Adrenal gland (tissue), 12 donors: Measurements from ENCODE around the gene TTC3. TPM values are rescaled to one million over a fixed set of nuclear protein-coding genes. Genes with fewer than 3 reads are reported as not detected.

Experiments
- DNase-seq, 7 donors: peaks; one replicate each; pipeline ENCODE4 v3.0.0-alpha.2; 2019 to 2020
- H3K27ac ChIP-seq, 5 donors: fragments of 200-600 bp; sonication (generic) in 4 of 5; 1 replicate in 3 of 5; 2 replicates in 2 of 5; pipeline versions ENCODE4 v1.5.1 to v1.8.0; 2016 to 2020; ENCODE audit warnings: mild to moderate bottlenecking in 1 of 5
- H3K27me3 ChIP-seq: fragments of 200-600 bp; 2 replicates; pipeline ENCODE4 v1.8.0; 2021
- H3K36me3 ChIP-seq, 2 donors: fragments of 200-600 bp; replicated peaks in 1 of 2; 1 replicate in 1 of 2; 2 replicates in 1 of 2; pipeline versions ENCODE4 v1.5.1 to v1.8.0; 2018 to 2022
- H3K4me1 ChIP-seq, 2 donors: fragments of 200-600 bp; replicated peaks in 1 of 2; 1 replicate in 1 of 2; 2 replicates in 1 of 2; pipeline versions ENCODE4 v1.5.1 to v1.8.0; 2018 to 2021
- H3K4me3 ChIP-seq, 4 donors: fragments of 200-600 bp; sonication (generic) in 3 of 4; one replicate each; pipeline ENCODE4 v1.5.1; 2016 to 2018
- H3K9me3 ChIP-seq, 3 donors: fragments of 200-600 bp; sonication (generic) in 1 of 3; replicated peaks in 1 of 3; 1 replicate in 2 of 3; 2 replicates in 1 of 3; pipeline versions ENCODE4 v1.5.1 to v1.8.0; 2016 to 2021
- CTCF ChIP-seq, 6 experiments: fragments of 450-650 bp in 4 of 6; fragments of 200-600 bp in 2 of 6; sonication (generic) in 1 of 6; IDR thresholded peaks; 1 replicate in 5 of 6; 2 replicates in 1 of 6; pipeline versions ENCODE4 v1.5.1 to v1.8.0; 2016 to 2021; ENCODE audit warnings: antibody characterized with exemption in 6 of 6, mild to moderate bottlenecking in 2 of 6, moderate library complexity in 1 of 6
- POLR2A ChIP-seq, 2 donors: fragments of 450-650 bp; IDR thresholded peaks; one replicate each; pipeline ENCODE4 v1.6.1; 2017; ENCODE audit warnings: antibody characterized with exemption in 2 of 2, mild to moderate bottlenecking in 2 of 2, moderate library complexity in 1 of 2
- WGBS, 4 donors: extraction: QIAGEN DNeasy Blood & Tissue Kit in 2 of 4; methylation state at CpG; one replicate each; pipeline versions ENCODE4 v1.1.5 to v1.1.7; 2013 to 2017; 5-methylcytosine and 5-hydroxymethylcytosine counted together
- intact Hi-C, 2 donors: fragments of 100-400 bp; cut with DNase I; formaldehyde crosslinking; loops; one replicate each; pipeline versions ENCODE4 v1.14.1 to v1.15.0; 2022 to 2023
- polyA plus RNA-seq, 3 donors: library from polyadenylated mRNA; stranded (reverse); fragments of 200-250 nt in 2 of 3; fragments of 350-450 nt in 1 of 3; fragmentation: Illumina TruSeq in 1 of 3; extraction: RNeasy Lipid Tissue Mini Kit (QIAGEN cat#74804) in 1 of 3; gene quantifications; one replicate each; pipeline ENCODE4 v1.2.3, GENCODE V29; 2013 to 2014
- total RNA-seq, 9 donors: library from RNA; depleted of rRNA in 4 of 9; stranded (reverse); fragments of >200 nt in 4 of 9; fragments of 120-200 nt in 1 of 9; fragmentation: NEBNext Ultra II Directional in 1 of 9; extraction: Animal tissue kit (Norgen Biotek cat#: 25700) in 1 of 9; gene quantifications; one replicate each; pipeline versions ENCODE4 v1.1.0 to v1.2.4, GENCODE V29; 2013 to 2023
- donor health status: healthy with polysubstance abuse.
- donor health status: Bipolar disorder and iron deficiency.
- donor health status: DM: yes; HTN: yes; CAD: no.
- donor health status: DM: no; HTN: no; CAD: no.
- donor health status: DM: no; HTN: no; CAD: no.
- donor health status: DM: yes; HTN: yes; CAD: no.

The TTC3 gene
- total and polyA plus RNA-seq, 12 donors, result 37.9 to 286 (median 136) TPM

- Histone ChIP-seq H3K27me3 (no peaks in the 10 kb centered on the region), H3K4me1 (no peaks in the 10 kb centered on the region), H3K9me3 (no peaks in the 10 kb centered on the region), H3K4me3 (no peak overlapping the region), H3K36me3 (peaks cover 0 to 55% of the 10 kb centered on the region in 2 donors), H3K27ac (no peak overlapping the region)
- intact Hi-C loops, result no loop called here
- no peak for TF ChIP-seq CTCF (IDR thresholded peaks at IDR 0.05)
- no peak for TF ChIP-seq POLR2A (IDR thresholded peaks at IDR 0.05)
- no peak for DNase-seq
- 67 to 82% (median 81%) methylated on average over 2 of the region's 2 CpGs for WGBS, 4 donors
Measured at GRCh38 chr21:37130971-37131370, 57.9 kb downstream of the TTC3 start.

DNA sequence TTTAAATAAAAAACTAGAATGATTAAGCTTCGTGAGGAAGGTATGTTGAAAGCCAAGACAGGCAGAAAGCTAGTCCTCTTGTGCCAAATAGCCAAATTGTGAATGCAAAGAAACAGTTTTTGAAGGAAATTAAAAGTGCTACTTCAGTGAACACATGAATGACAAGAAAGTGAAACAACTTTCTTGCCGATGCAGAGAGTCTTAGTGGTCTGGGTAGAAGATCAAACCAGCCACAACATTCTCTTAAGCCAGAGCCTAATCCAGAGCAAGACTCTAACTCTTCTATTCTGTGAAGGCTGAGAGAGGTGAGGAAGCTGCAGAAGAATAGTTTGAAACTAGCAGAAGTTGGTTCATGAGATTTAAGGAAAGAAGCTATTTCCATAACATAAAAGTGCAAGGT, 63.2 kb downstream of the TTC3 start:
- TF ChIP-seq POLR2A (IDR thresholded peaks at IDR 0.05) (no peak), CTCF (IDR thresholded peaks at IDR 0.05) (no peak)
- peaks cover 0 to 39% of the 10 kb centered on the region in 2 donors for H3K36me3 ChIP-seq
- H3K4me1 ChIP-seq, result no peaks in the 10 kb centered on the region
- 90 to 98% (median 98%) methylated on average over 2 of the region's 2 CpGs for WGBS, 4 donors
- H3K4me3 ChIP-seq, result no peak overlapping the region
- intact Hi-C loops, result no loop called here
- no peaks in the 10 kb centered on the region for H3K27me3 ChIP-seq
- no peak overlapping the region for H3K27ac ChIP-seq
- no peak for DNase-seq
- peaks cover 0 to 6% (median 0%) of the 10 kb centered on the region in 3 donors for H3K9me3 ChIP-seq

DNA sequence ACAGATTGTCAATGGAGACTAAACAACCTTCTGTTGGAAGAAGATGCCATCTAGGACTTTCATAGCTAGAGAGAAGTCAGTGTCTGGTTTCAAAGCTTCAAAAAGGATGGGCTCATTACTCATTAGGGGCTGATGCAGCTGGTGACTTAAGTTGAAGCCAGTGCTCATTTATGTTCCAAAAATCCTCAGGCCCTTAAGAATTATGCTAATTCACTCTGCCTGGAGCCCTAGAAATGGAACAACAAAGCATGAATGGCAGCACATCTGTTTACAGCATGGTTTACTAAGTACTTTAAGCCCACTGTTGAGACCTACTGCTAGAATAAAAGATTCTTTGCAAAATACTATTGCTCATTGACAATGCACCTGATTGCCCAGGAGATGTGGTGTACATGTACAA, 63.7 kb downstream of the TTC3 start:
- Histone ChIP-seq H3K4me3 (no peak overlapping the region), H3K27me3 (no peaks in the 10 kb centered on the region), H3K9me3 (peaks cover 0 to 6% (median 0%) of the 10 kb centered on the region in 3 donors), H3K27ac (no peak overlapping the region), H3K4me1 (no peaks in the 10 kb centered on the region), H3K36me3 (peaks cover 0 to 34% of the 10 kb centered on the region in 2 donors)
- DNase-seq, result no peak
- TF ChIP-seq POLR2A (IDR thresholded peaks at IDR 0.05), result no peak
- TF ChIP-seq CTCF (IDR thresholded peaks at IDR 0.05), result no peak
- intact Hi-C loops, result no loop called here

DNA sequence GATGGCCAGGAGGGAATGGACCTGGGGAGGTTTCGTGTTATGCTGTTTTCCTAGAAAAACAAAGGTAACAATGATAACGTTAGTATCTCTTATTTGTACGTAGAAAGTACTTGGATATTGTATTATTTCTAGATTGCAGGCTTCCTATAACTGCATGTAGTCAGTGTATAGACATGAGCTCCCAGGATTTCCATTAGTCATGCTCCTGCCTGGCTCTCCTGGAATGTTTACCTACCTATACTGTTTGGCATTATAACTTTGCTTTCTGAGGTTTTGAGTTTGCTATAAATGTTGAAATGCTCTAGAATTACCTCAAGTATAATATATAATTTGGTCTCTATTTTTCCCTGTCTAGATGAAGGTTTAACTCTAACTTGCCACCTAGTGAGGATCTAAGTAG, 66.1 kb downstream of the TTC3 start:
- no peak overlapping the region for H3K4me3 ChIP-seq
- H3K9me3 ChIP-seq, result peaks cover 0 to 6% (median 0%) of the 10 kb centered on the region in 3 donors
- intact Hi-C loops, result no loop called here
- H3K36me3 ChIP-seq, result peaks cover 0 to 22% of the 10 kb centered on the region in 2 donors
- TF ChIP-seq POLR2A (IDR thresholded peaks at IDR 0.05) (no peak), CTCF (IDR thresholded peaks at IDR 0.05) (no peak)
- no peaks in the 10 kb centered on the region for H3K4me1 ChIP-seq
- no peaks in the 10 kb centered on the region for H3K27me3 ChIP-seq
- 94 to 95% (median 94%) methylated on average over 3 of the region's 3 CpGs for WGBS, 4 donors
- DNase-seq, result no peak
- H3K27ac ChIP-seq, result no peak overlapping the region
